Endometrial microvascular endothelial cells (primary cell): ENCODE results near the gene SLC13A3. TPM values are rescaled to one million over a fixed set of nuclear protein-coding genes. Genes with fewer than 3 reads are reported as not detected.

Source experiments
- in situ Hi-C: cut with HindIII; loops from 2 replicates; pipeline ENCODE4 v1.10.0; 2017; ENCODE audit warnings: low sequenced_read_pairs, low pct_unique_long_range_greater_than_20kb; ENCODE audit errors: inconsistent ontology term
- total RNA-seq: library from RNA; depleted of rRNA; stranded (reverse); fragments of >200 nt; gene quantifications from one replicate; pipeline ENCODE4 v1.2.3, GENCODE V29; 2015; ENCODE audit errors: inconsistent ontology term

Gene SLC13A3
- total RNA-seq, 1 donor from 2014 or later = not detected

DNA sequence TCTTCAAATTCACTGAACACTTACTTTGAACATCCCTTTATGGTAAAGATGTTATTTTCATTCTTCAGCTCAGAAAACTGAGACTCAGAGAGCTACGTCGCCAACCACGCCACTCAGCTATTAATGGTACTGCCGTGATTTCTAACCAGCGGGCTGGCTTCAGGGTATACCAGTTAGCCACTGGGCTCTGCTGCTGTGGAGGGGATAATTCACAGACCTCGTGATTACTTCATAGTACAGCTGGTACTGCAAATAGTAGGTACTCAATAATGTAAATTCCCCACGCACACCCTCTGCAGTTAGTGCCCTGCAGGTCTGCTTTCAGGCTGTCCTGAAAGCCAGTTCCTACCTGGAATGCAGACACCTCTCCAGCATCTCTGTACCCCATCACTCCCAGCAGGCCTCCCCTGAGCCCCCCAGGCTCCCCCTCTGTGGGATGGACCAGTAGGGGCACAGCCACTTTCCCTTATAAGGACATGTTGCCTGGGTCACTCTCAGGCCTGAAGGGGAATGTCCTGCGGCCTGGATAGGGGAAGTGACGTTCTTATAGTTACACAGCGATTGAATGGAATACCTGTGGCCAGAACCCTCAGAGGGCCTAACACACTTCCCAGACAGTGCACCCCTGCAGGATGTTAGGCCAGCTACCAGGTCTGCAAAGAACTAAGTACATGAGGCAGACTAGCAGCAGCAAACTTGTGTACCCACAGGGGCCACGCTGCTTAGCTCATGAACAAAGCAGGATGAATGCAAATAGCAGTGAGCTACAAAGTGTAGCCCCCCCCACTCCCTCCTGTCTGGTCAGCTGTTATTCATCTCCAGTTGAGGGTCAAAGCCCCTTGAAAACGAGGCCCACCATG is 99.5 kb downstream of the SLC13A3 start:
- in situ Hi-C loops = no loop called here

DNA sequence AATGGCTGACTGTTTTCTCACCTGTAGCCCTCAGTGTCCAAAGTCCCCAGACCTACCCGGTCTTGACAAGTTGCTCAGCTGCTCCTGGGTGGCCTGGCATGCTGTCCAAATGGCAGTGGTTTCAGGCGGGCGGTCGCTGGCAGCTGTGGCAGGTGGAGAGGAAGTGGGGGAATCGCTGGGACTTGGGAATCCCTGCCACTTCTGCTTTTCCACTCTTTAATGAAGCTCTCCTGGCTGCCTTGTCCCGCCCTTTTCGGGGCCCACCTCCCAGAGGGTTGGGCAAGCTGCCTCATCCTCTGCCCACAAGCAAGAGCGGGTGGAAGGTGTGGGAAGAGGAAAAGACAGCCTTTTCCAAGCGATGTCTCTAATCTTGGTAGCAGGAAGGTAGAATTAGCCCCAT is 100.8 kb downstream of the SLC13A3 start, which contains the start of gene OCSTAMP:
TSS of gene OCSTAMP (minus strand) at position 194 of the 400 bp plus-strand sequence. CDS start at position 100, 94 bp downstream.
- in situ Hi-C loops = no loop called here

DNA sequence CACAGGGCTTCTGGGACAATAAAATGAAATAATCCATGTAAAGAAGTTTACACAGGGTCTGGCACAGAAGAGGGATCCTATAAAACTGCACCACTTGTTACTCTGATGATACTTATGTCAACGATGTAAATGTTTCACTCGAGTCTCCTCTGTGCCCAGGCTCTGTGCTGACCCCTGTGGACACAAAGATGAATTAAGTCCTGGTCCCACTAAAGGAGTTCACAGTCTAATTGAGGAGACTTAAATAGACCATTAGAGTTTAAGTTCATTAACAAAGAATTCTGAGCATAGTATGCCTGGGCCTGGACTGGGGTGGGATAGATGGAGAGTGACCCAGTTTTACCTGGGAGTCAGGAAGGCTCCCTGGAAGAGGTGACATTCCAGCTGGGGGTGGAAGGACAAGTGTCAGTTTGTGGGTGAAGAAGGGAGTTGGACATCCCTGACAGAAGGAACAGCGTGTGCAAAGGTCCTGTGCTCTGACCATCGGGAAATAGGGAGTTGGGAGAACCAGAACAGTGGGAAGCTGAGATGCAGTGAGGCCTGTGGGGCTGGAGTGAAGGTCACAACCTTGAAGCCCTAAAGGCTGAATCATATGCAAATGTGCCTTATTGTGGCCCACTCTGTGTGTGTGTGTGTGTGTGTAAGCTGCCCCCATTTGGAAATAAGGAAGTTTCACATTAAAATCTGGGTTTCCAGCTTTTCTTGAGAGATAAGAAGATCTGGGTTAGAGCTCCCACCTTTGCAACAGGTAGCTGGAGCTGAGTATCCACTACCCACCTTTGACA is 101.9 kb downstream of the SLC13A3 start:
- in situ Hi-C loops = no loop called here

DNA sequence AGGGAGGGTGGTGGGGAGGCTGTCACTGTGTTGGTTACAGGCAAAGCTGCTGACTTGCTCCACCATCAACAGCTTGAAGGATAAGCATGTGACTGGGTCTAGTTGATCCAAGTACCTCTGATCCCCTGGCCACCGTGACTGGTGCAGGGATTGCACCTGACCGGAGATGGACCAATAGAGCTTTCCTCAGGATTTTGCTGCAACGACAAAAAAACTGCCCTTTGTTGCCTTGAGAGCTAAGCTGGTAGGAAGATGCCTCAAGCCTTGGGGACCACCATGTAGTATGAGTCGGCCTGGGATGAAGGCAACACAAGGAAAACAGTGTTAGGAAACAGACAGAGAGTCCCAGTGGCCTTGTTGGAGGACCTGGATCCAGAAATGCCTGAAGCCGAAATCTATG is 102.6 kb downstream of the SLC13A3 start:
- in situ Hi-C loops = no loop called here

GRCh38 chr20:46547995-46548394 is 103.3 kb downstream of the SLC13A3 start:
- in situ Hi-C loops = no loop called here

- in situ Hi-C loops = no loop called here
Measured at GRCh38 chr20:46546936-46547335, 104.3 kb downstream of the SLC13A3 start.

GRCh38 chr20:46546298-46546697 is 105.0 kb downstream of the SLC13A3 start:
- in situ Hi-C loops = no loop called here

GRCh38 chr20:46545827-46546138 is 105.5 kb downstream of the SLC13A3 start:
- in situ Hi-C loops = no loop called here

DNA sequence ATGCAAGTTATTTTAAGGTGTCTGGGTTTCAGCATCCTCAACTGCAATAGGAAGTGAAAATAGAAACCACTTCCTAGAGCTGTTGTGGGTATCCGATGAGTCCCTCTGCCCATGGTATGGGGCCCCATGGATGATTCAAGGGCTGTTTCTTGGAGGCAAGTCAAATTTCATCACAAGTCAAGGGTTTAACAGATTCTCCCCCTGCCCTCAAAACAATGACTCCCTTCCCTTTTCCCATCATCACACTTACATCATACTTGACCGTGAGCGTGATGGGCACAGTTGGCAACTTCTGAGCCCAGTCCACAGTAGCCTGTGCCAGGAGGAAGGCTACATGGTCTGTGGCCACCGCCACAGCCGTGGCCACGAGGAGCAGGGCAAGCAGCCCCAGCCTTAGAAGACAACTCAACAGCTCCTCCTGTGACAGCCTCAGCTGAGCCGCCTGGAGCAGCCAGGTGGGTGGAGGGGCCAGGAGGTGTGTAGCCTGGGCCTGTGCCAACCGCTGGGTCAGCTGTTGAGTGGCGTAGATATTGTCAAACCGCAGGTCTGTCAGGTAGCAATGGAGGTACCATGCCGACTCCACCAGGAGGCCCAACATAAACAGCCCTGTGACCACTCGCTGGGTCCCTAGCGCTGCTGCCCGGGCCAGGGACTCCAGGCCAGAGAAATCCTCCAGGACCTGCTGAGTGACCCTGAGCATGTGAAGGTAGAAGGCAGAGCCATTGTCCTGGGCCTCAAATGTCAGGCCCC is 106.0 kb downstream of the SLC13A3 start:
- in situ Hi-C loops = no loop called here

DNA sequence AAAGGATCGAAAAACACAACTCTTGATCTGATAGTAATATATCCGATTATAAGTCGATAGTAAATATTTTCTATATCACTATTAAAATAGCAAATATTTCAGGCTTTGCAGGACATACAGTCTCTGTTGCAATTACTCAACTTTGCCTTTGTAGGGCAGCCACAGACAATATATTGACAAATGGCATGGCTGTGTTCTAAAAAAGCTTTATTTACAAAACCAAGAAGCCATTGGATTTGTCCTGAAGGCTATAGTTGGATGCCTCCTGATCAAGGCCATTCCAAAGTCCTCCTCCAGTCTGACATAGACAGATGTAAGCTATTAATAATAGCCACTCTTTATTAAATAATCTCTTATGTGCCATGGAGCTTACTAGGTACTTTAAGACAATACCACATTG is 106.7 kb downstream of the SLC13A3 start:
- in situ Hi-C loops = no loop called here

GRCh38 chr20:46543959-46544358 is 107.3 kb downstream of the SLC13A3 start:
- in situ Hi-C loops = no loop called here

GRCh38 chr20:46543033-46543432 is 108.2 kb downstream of the SLC13A3 start:
- in situ Hi-C loops = no loop called here

DNA sequence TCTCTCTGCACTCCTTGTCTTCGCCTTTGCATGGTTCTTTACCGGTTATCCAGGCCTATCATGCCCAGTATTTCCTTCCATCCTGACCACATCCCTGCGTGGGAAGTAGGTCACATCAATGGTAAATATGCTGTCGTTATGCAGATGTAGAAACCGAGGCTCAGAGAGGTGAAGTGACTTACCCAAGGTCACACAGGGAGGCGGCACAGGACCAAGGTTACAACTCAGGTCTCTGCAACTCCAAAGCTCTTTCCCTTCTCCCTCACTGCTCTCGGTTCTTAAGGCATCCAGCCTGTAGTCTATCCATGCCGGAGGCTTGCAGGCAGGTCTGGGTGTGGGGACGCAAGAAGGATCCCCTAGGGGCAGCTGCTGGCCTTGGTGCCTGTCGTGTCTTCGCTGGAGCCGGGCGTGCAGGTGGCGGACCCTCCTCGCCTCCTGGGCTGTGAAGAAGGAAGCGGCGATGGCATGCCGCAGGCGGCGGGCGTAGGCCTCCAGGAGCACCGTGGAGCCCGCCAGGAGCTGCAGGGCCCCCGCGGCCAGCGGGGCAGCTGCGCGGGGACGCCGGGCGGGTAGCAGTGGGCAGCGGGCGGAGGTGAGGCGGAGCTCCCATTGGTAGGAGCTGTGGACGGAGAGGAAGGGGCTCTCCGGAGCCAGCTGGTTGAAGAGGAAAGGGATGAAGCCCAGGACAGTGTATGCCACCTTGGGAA is 109.9 kb downstream of the SLC13A3 start:
- in situ Hi-C loops = no loop called here

DNA sequence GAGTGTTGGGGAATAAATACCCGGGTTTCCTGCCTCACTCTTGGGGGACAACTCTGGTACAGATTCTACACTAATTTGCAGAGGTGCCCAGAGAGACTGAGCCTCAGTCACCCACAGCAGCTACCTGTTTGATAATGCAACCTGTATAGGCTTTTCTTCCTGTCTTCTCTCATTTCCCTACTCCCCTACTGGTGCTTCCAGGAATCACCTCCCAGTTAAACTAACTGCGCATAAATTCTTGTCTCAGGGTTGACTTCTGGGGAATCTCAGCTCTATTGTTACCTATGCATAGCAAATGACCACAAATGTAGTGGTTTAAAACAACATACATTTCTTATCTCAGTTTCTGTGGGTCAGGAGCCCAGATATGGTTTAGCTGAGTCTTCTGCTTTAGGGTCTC is 112.1 kb downstream of the SLC13A3 start:
- in situ Hi-C loops = no loop called here

- in situ Hi-C loops = no loop called here
Measured at GRCh38 chr20:46530640-46531039, 120.6 kb downstream of the SLC13A3 start.

GRCh38 chr20:46523696-46524328 is 127.4 kb downstream of the SLC13A3 start:
- in situ Hi-C loops = no loop called here

DNA sequence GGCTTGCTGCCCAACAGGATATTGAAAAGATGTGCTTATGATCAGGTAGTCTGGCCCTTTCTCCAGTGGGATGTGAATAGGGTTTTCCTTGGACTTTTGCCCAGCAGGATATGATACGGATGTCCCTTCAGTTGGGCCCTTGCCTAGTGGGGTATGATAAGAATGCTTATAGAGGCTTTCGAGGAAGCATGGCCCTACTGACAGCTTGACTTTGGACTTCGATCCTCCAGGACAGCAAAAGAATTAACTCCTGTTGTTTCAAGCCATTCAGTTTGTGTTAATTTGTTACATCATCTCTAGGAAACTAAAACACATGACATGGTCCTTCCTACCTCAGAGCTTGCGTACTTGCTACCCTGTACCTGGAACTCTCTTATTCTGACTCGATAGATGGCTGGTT is 128.2 kb downstream of the SLC13A3 start:
- in situ Hi-C loops = no loop called here

GRCh38 chr20:46520976-46521579 is 130.2 kb downstream of the SLC13A3 start:
- in situ Hi-C loops = no loop called here
